Measurements from ENCODE around the gene PARL.

DNA sequence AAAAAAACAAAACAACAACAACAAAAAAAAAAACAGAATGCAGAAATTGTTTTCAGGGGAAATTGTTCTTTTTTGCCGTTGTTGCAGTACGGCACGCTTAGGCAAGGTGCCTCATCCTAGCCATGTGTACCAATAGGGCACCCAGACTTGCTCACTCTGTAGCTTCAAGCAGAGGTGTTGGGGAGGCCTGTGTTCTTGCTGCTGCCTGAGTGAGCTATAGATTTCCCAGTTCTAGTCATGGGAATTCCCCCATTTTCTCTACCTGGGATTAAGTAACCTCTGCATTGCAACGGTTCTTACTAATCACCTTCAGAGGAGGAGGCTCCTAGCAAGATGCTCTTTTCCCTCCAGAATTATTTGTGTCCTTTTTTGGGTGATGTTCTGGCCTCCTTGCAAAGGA, 12.9 kb upstream of the PARL start:
- TF ChIP-seq POLR2AphosphoS5 (IDR thresholded peaks at IDR 0.05; ENCODE audit: insufficient read depth, low read depth, low read length), result no peak
- TF ChIP-seq, protein P1, sequence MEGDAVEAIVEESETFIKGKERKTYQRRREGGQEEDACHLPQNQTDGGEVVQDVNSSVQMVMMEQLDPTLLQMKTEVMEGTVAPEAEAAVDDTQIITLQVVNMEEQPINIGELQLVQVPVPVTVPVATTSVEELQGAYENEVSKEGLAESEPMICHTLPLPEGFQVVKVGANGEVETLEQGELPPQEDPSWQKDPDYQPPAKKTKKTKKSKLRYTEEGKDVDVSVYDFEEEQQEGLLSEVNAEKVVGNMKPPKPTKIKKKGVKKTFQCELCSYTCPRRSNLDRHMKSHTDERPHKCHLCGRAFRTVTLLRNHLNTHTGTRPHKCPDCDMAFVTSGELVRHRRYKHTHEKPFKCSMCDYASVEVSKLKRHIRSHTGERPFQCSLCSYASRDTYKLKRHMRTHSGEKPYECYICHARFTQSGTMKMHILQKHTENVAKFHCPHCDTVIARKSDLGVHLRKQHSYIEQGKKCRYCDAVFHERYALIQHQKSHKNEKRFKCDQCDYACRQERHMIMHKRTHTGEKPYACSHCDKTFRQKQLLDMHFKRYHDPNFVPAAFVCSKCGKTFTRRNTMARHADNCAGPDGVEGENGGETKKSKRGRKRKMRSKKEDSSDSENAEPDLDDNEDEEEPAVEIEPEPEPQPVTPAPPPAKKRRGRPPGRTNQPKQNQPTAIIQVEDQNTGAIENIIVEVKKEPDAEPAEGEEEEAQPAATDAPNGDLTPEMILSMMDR (IDR thresholded peaks at IDR 0.05; ENCODE audit: extremely low read depth in 1 of 2, insufficient read depth in 1 of 2, low read depth in 1 of 2, low read length in 2 of 2), result no peak

All from endothelial cell of umbilical vein (primary cell).